ENCODE measurements around the gene FOXF1.

FOXF1 gene

DNA sequence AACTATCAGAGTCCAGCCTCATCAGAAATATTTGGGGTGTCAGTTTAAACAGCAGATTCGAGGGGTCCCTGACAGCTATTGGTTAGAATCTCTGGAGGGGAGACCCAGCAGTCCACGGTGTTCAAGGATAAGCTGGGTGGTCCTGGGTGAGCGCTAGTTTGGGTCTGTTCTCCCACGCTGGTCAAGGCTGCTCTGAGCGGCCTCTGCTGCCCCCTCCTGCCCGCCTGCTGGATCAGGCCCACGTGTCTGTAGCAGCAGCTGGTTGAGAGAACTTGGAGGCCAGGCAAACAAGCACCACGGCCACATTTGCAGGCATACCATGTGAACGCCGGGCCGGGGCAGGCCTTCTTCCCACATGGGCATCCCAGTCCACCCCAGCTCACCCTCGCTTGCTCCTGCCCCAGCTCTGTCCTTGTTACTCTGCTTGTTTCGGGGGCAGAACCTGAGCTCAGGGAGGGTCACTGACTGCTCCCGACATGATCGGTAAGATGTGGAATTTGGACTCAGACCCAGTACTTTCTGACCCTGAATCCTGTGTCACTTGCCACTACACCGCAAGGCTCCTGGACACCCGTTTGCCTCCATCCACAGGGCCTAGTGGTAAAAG is 7.4 kb downstream of the FOXF1 start:
- no peak for DNase-seq

DNA sequence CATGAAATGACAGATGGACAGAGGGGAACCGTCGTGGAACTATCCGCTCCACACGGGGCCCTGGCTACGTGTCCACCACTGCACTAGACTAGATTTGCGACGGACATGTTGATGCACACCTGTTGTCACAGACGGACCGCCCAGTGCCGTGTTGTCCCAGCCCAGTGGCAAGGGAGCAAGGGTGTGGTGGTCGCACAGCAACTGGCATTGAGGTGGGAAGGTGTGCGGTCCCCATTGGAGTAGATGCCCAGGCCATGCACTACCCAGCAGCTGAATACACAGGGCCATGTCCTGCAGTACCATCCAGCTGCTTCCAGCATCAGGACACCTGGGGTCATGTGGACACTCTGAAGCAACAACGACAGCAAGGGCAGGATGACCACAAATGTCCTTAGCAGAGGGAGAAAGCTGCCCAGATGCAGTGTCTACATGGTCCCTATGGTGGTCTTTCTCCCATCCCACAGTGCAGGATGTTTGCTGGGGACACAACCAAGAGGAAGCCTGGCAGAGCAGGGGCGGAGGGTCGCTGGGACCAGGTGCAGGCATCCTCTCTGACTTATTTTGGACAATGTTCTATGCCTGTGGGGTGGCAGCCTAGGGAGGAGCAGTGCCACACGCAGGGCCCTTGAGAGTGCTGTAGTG is 8.8 kb downstream of the FOXF1 start:
- no peak for DNase-seq

DNA sequence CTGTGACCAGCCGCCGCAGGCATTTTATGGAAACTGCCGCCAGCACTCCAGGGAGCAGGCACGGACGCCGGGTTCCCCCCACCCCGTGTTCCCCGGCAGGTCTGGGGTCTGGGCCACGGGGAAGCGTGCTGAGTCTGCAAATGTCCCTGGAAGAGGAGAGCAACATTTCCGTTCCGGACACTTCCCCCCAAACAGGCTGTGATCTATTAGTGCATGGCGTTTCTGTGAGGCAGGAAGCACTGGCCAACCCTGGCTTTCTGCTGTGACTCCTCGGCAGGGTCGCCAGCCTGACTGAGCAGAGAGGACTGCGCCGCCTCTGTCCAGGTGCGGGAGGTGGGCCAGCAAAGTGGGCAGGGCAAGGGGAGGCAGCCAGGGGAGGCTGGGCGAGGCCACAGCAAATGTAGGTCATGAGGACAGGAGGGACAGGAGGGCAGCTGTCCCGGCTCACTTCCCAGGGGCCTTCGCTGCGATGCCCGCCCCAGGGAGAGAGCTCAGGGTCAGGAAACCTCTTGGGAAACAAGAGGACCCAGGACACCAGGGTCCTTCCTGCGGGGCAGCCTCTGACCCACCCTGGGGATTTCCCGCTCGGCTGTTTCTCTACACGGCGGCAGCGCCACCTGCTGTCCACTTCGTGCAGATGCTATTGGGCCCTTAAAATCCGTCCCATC is 9.5 kb downstream of the FOXF1 start:
- DNase-seq = peak; percentile 41 to 58

DNA sequence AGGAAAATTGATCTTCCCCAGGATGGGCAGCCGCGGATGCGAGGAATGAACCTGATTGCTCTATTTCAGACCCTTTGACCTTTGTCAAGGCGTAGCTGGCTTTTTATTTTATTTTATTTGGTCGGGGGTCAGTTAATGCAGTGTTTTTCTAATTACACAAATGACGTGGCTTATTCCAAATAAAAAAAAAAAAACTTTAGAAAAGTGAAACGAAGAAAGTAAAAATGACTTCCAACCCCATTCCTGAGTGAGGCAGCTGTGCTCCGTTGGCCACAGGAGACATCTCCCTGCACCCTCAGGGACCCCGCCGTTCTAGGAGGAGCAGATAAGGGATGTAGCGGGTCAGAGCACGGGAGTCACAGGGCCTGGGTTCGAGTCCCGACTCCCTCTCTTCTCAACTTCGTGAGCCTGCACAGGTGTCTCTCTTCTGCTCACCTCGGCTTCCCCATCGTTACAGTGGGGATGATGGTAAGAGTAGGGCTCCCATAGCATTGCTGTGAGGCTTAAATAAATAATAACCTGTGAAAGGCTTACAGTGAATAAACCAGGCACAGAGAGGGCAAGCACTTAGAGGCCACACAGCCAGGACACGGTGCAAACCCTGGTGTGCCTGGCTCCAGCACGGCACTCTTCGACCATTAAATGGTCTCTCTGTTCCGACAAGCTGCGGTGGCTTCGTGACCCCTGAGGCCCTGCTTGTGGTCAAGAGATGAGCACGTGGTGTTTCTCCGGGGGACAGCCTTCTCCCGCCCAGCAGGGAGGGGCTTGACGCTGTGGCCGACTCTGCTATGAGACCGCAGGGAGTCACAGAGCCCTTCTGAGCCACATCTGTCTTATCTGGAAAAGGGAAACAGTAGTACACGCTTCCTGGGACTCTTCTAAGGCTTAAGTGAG is 10.2 kb downstream of the FOXF1 start:
- no peak for DNase-seq

DNA sequence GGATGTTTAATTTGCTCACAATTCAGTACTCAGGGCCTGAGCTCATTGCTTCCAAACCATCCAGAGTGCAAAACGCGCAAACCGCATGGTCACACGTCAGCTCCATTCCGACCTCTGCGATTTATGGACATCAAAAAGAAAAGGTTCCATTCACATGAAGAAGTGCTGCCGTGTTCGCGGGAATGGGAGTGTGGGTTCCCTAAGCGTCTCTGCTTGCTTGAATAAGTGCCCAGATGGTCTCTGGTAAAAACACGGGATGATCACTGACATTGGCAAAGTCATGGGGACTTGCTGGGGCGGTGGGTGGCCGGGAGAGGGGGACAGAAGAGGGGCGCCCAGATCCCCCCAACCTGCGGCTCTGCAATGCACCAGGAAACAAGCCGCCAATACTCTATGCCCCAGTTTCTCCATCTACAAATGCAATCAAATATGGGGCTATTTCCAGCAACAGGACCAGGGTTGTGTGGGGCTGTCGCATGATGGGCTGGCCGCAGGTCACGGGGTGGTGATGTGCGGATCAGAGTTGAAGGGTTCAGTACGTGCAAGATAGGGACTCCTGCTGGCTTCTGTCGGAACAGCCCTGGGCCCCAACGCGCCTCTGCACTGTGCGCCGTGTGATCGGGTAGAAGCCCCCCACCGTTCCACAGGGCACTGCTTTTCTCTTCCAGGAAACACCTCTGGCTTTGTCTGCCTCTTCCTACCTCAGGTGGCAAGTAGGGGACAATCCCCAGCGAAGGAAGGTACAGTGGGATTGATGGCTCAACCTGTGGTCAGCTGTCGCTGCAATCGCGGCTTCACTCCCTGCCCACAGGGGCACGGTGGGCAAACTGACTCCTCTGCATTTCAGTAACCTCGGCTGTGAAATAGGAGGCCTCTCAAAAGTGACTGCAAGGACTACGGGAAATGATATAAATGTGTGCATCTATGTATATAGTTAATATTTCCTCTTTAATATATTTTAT is 11.2 kb downstream of the FOXF1 start:
- DNase-seq = no peak

DNA sequence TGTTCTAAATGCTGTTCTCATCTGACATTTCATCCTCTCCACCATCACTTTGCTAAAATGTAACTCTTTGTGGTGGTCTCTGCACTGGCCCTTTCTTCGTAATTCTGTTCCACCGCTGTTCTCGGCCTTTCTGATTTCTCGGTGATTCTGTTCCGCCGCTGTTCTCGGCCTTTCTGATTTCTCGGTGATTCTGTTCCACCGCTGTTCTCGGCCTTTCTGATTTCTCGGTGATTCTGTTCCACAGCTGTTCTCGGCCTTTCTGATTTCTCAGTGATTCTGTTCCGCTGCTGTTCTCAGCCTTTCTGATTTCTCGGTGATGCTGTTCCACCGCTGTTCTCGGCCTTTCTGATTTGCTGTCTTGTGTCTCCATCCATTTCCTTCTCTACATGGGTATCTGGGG is 12.3 kb downstream of the FOXF1 start:
- DNase-seq = no peak

DNA sequence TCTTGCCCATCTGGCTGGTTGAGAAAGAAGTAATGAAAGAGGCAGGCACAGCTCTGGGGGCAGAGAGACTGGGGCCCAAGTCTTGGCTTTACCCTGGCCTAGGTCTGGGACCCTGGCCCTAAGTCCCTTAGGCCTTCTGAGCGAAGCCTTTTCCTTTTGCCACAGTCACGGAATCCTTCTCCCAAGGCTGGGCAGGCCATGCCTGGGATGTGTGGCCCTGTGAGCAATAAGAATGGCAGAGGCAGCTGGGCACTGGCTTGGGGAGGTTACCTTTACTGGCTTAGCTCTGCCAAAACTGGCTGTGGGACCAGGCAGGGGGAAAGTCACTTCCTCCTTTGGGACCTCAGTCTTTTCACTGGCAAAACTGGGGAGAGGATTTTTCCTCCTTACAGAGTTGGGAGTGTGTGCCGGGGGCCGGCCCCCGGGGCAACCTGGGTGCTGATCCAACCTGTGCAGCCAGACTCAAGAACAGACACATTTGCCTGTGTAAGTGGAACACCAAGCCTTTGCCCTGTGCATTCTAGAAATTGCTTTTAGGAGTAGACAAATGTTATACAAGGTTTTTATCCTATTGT is 12.9 kb downstream of the FOXF1 start:
- no peak for DNase-seq

DNA sequence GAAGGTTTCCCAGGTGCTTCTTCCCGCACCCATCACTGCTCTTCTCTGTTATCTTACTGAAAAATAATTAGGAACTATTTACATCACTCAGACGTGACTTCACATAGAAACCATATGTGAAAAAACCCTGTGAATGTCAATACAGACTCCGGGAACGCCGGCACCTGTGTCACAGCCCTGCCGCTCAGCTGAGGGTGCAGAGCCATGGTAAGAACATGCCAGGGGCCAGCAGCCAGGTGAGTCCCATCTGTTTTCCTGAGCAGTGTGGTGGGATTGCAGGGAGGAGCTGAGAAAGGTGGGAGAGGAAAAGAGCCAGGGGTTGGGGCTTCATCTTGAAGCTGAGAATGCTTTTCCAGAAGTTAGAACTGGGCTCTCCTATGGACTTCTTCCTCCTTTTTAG is 13.7 kb downstream of the FOXF1 start:
- no peak for DNase-seq

DNA sequence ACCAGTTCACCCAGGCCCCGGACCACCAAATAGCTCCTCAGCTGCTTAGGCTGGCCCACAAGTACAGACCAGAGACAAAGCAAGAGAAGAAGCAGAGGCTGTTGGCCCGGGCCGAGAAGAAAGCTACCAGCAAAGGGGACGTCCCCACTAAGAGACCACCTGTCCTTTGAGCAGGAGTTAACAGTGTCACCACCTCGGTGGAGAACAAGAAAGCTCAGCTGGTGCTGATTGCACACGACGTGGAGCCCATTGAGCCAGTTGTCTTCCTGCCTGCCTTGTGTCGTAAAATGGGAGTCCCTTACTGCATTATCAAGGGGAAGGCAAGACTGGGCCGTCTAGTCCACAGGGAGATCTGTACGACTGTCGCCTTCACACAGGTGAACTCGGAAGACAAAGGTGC is 15.4 kb downstream of the FOXF1 start:
- no peak for DNase-seq

DNA sequence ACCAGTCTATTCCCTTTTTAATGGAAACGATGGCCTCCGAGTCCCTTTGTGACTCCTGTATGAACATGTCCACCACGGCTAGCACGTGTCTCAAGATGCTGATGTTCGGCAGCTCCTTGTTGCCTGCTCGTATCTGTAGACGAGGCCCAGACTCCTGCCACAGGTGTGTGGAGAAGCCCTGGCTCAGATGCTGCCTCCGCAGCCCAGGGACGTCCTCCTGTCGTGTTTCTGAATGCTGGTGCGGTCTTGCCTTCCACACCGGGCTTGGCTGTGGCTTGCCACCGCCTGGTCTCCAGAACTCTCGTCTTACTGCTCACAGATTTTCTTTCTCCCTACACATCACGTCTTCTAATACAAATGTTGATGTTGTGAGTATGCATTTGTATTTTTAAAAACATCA is 17.0 kb downstream of the FOXF1 start:
- no peak for DNase-seq

DNA sequence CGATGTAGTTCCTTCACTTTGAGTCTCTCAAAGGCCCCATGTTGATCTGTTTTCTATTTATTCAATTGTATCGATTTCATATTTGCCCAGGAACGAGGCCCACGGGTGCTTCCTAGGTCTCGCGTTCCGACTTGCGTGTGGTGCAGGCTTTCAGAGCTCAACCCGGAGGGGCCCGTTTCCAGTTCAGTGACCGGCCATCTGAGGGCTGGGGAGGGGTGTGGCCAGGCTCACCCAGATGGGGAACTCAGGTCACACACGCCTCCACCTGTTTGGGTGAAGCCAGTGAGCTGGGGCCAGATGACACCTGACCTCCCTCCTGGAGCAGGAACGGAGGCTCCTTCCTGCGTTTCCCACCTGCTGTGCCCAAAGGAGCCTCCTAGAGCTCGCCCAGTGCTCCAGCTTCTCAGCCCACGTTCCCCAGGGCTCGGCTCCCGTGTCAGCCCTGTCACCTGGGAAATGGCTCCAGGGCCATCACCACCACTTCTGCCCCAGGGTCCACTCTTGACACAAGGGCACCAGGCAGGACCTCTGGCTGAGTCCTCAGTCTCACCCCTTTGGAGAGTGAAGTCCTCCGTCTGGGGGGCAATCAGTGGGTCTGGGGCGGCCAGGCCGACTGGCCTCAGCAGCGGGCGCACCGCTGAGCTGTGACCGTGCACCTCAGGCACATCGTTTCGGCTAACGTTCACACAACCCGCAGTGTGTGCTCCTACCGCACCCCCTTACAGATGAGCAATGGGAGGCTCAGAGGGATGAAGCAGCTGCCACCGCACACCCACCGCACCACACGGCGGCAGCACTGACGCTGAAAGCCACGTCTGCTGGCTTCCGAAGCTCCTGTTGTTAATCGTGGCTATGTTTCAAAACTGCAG is 18.0 kb downstream of the FOXF1 start:
- no peak for DNase-seq

DNA sequence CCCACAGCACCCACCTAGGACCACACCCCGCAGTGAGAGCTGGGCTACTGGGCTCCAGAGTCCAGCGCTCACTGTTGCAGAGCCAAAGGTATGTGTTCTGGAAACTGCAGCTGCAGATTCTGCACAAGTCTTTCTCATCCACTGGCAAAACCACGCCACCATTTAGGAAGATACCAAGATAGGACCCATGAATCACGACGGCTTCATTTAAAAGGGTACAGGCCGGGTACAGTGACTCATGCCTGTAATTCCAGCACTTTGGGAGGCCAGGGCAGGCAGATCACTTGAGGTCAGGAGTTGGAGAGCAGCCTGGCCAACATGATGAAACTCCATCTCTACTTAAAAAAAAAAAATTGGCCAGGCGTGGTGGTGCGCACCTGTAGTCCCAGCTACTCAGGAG is 18.8 kb downstream of the FOXF1 start:
- no peak for DNase-seq

DNA sequence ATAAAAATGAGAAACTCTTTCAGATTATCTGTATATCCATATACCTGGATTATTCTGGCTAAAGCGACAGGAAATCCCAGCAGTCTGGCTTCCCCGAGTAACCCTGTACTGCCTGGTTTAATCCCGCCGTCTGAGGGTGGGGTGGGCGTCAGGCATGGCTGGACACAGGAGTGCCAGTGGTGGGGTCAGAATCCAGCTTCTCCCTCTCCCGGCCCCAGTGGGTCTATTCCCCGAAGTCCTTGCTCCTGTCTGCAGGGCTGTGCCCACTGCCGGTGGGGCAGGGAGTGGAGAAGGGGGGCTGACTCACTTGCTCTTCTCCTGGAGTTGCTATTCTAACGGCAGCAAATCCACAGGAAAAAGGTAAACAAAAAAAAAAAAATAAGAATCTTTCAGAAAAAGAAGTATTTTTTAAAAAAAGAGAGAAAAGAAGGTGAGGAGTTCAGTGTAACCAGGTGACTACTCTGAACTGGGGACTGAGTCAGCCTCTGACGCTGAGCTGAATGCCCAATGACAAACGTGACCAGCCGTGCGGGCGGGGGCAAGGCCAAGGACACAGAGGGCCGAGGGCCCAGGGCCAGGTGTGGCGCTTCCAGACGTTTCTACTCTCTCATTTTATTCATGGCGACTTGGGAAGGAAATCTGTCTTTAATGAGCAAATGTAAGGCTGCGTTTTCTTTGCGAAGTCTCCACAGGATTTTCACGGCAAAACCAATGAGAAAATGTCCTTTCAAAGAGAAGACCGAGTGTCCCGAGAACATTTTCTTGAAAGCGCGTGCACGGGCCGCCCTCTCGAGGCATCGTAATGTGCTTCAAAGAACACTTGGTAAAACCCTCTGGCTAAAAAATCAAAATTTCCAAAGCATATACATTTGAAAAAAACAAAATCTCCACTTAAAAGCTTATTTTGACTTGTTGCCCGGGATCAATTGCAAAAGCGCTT is 20.2 kb downstream of the FOXF1 start:
- DNase-seq = no peak

DNA sequence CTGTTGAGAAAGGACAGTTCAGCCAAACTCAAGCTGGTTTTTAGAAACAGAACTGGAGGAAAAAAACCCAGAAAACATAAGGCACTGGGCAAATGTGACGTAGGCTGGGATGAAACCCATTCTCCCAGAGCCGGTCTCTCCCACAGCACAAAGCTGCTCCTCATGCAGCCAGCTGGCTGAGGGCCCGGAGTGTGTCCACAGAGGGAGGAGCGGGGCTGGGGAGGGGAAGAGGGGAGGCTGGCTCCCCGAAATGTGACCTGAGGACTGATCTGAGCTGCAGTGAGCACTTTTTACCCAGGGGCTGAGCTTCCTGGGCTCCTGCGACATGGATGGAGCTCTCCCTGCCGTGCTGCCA is 20.8 kb downstream of the FOXF1 start:
- DNase-seq = no peak

DNA sequence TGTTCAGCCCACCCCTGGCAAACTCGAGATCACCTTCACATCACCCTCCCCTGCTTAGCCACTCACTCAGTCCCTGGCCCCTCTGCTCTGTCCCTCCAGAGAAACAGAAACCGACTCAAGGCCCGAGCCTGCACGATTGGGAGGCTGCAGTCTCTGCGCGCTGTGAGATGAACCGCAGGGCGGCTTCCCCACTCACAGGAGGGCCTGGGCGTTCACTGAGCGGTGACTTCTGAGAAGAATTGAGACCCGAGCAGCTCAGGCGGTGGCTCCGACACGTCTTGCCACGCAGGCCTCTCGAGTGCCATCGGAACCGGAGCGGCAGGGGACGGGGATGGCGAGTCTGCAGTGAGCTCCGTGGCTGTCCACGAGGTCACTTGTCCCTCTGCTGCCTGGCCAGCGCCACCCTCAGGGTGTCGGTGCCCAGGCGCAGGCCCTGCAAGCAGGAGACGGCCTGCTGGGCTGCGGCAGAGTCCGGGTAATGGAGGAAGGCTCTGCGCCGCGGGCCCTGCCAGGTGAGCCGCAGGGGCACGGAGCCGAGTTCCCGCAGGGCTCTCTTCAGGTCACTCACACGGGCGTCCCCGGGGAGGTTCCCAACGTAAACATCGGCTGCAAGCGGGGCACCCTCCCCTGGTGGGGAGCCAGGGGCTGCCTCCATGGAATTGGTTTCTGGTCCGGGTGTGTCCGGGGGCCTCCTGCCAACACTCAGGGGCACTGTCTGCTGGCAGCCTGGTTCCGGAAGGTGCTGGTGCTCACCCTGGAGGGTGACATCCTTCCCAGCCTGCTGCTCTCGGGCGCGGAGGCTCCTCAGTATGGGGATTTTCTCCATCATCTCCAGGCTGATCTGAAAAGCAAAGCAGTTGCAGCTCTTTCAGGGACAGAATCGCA is 21.6 kb downstream of the FOXF1 start:
- no peak for DNase-seq

DNA sequence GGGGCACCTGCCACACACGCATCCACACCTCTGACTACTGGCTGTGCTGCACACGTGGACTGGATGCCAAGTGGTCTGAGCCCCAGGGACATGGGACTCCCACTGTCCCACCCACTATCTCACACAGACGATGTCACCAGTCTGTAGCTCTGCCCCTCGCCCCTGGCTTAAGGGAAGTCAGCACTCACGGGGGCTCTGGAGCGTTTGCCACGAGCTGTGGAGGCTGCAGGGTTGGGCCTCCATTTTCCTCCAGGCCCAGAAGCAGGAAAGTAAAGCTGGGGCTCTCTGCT is 22.1 kb downstream of the FOXF1 start:
- DNase-seq = no peak

DNA sequence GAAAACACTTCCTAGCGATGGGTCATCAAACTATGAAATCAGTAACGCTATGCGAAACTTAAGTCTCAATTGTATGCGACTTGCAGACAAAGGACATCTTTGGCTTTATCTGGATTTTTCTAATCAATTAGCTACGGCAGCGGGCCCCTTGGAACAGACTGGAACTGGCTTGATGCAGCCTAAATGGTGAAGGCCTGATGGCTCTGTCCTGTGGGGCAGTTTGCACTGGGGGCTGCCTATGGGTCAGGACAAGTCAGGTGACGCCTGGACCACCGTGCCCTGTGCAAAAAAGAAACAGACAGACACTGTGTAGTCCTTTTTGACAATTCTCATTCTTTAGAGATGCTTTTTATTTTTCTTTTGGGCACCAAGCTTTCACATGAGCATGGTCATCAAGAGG is 22.7 kb downstream of the FOXF1 start:
- DNase-seq = no peak

DNA sequence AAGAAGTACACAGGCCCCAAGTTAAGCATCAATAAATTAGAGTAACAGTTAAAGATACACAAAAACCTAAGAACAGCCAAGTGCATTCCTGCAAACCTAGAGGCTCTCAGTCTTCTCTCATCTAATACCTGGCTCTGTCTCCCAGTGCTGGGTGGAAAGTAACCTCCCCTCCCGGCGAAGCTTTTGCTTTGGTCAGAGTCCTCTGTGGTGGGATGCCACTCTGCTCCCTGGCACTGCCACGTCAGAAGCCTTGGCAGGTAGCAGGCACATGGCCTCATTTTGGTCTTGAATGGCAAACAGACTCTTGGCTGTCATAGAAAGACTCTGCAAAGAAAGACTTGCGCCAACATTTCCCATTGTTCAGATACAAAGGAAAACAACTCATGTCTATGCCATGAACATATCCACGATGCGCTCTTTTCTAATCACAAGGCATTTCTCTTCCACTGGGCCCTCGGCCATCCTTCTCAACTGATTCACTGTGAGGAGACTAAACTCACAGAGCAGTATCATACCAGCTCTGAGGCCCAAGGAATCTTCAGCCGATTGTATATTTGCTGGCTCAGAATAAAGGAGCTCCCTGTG is 23.5 kb downstream of the FOXF1 start:
- DNase-seq = no peak
